HL-60/S4 (cell line): ENCODE data around the gene GTSE1.

ENCODE experiments used
- in situ Hi-C: fragments of 300-500 bp; cut with MboI; formaldehyde crosslinking; loops from 2 replicates; pipeline ENCODE4 v1.14.3; 2022; ENCODE audit warnings: low sequenced_read_pairs

GTSE1 gene

GRCh38 chr22:46326066-46326680 lies 29.5 kb downstream of the GTSE1 start:
- in situ Hi-C loops = no loop called here

DNA sequence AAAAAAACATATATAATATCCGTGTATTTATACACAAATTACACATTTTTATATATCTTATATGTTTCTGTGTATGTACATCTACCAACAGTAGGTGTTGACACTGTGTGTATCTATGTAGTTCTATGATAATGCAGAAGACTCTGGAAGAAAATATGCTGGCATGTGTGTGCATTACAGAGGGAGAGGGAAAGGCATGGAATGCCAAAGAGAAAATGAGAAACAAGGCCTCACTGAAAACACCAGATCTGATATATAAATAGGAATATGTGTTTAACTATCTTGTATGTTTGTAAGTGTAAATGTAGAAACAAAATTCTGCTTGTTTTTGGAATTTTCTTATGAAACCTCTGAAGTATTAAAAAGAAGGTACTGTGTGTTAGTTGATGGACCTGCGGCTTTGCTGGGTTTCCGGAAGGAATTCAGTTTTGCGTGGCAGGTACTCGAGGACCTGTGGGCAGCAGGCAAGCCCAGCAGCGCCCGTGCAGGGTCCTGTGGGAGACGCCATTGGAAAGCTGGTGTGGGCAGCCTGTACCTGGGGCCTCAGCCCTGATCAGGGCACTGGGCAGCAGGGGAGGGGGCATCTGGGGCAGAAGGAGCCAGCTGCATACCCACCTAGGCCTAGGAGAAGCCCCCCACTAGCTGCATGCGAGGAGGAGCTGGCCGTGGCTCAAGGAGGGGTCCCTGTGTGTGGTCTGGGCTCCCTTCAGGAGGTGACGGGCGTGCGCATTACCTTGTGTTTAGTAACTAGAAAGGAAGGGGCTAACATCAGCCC lies 31.2 kb downstream of the GTSE1 start:
- in situ Hi-C loops = no loop called here

GRCh38 chr22:46328797-46329196 lies 32.1 kb downstream of the GTSE1 start:
- in situ Hi-C loops = no loop called here

GRCh38 chr22:46329616-46330015 lies 32.9 kb downstream of the GTSE1 start:
- in situ Hi-C loops = no loop called here

- in situ Hi-C loops = no loop called here
Observed at GRCh38 chr22:46330426-46330825, 33.8 kb downstream of the GTSE1 start.

- in situ Hi-C loops = no loop called here
Observed at GRCh38 chr22:46331496-46331895, 34.8 kb downstream of the GTSE1 start.

- in situ Hi-C loops = no loop called here
Observed at GRCh38 chr22:46335201-46336118, 38.8 kb downstream of the GTSE1 start, which contains the start of gene TRMU. TRMU (plus strand) TSS chr22:46335714; CDS start chr22:46335765, 51 bp downstream.

DNA sequence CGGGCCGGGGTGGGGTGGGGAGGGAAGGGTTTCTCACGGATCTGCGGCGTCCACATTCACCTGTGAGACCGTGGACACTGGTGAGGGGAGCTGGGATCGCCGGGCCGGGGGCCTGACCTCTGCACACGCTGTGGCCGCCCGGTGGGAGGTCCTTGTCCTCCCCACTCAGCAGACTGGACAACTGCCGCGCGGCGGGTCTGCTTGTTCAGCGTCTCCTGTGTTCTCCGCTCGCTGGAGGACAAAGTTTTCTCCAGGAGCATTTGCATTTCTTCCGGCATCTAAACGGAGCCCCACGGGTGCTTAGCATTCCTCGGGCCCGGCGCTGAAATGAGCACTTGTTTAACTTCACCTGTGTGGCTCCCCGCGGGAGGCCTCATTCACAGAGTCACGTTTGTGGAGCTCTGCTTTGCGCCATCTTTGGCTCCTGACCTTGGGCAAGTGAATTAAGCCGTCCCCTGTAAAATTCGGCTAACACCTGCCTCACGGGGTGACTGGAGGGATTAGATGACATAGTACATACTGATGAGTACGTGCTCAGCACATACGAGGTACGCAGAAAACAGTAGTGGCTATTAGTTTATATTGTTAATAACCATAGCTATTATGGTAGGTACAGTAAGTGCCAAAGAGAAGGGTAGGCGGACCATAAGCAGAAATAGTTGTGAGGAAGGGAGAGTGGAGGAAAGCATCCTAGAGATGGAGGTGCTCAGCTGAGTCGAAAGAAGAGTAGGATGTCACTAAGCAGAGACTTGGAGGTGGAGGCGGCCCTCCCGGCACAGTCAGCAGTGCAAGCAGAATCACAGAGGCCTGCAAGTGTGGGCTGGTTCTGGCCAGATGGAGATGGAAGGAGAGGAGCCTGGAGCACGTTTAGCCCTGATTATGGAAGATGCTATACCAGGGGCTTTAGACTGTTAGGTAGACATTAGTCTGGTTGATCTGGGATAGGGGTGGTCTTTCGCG lies 39.7 kb downstream of the GTSE1 start:
- in situ Hi-C loops = no loop called here

DNA sequence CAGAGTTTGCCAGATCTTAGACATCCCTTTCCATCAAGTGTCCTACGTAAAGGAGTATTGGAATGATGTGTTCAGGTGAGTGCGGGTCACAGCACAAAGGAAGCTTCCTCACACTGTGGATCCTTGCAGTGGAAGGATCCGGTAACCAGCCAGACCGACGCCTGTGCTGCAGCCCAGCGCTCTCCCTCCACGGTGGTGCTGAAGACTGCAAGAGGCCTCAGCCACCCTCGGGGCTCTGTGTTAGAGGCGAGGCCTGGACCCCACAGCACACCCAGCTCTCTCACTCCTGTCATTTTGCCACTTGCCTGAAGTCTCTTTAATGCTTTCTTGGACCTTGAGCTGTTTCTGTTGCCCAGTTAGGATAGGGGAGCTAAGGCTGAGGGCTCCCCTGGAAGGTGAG lies 41.2 kb downstream of the GTSE1 start:
- in situ Hi-C loops = no loop called here

- in situ Hi-C loops = no loop called here
Observed at GRCh38 chr22:46338636-46339035, 42.0 kb downstream of the GTSE1 start.

DNA sequence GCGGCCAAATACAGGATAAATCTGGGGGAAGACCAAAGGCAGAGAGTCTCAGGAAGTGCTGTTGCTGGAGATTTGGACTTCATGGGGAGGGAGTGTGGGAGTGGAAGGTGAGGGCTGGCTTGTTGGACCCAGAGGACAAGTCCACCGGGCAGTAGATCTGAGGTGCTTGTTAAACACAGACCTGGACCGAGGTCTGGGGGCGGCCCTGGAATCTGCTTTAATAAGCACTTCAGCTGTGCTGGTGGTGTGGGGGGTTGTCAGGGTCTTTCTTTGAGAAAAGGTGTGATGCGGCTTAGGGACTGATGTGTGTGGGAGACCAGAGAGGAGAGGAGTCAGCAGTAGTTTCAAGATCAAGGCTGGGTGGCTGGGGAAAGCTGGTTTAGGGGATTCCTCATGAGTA lies 43.3 kb downstream of the GTSE1 start:
- in situ Hi-C loops = no loop called here

- in situ Hi-C loops = no loop called here
Observed at GRCh38 chr22:46340676-46341075, 44.0 kb downstream of the GTSE1 start.

- in situ Hi-C loops = no loop called here
Observed at GRCh38 chr22:46346680-46347405, 50.2 kb downstream of the GTSE1 start.

DNA sequence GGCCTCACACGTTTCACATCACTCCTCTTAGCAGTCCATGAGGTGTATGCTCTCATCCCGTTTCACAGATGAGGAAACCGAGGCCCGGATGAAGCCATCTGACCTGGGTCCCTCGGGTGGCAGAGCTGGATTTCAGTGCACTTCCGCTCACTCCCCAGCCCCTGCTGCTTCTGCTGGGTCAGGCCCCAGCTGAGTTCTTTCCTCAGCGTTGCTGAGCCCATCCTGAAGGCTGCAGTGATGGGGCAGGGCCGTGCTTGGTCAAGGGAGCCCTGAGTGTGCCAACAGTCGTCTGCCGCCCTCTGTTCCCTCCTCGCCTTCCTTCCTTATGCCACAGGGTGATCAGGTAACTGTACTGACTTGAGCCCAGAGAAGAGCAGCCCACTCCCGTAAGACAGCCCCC lies 51.0 kb downstream of the GTSE1 start:
- in situ Hi-C loops = no loop called here

DNA sequence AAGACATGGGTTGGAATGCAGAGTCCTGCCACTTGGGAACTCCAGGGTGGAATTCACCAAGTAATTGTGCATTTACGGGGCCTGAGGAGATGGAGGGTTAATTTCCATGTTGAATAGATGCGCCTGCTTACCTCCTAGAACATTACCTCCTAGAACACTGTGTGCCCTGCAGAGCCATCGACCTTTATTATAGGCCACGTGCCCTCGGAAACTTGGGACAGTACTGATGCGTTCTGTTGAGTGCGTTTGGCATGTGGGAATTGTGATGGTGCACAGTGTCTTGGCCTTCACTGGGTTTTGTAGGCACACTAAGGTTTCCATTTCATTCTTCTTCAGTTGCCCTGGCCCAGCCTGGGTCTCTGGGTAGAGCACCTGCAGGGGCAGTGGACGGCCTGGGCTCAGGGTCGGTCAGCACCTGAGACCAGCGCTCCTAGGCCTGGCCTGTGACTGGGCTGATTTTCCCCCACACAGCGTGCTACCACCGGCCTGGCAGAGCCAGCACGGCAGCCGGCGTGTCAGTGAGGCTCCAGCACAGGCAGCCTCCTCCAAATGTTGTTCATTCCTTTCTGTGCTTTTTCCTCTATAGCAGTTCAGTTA lies 51.5 kb downstream of the GTSE1 start:
- in situ Hi-C loops = no loop called here

GRCh38 chr22:46349238-46349637 lies 52.6 kb downstream of the GTSE1 start:
- in situ Hi-C loops = no loop called here

GRCh38 chr22:46349681-46350080 lies 53.0 kb downstream of the GTSE1 start:
- in situ Hi-C loops = no loop called here

- in situ Hi-C loops = no loop called here
Observed at GRCh38 chr22:46350121-46350520, 53.5 kb downstream of the GTSE1 start.

DNA sequence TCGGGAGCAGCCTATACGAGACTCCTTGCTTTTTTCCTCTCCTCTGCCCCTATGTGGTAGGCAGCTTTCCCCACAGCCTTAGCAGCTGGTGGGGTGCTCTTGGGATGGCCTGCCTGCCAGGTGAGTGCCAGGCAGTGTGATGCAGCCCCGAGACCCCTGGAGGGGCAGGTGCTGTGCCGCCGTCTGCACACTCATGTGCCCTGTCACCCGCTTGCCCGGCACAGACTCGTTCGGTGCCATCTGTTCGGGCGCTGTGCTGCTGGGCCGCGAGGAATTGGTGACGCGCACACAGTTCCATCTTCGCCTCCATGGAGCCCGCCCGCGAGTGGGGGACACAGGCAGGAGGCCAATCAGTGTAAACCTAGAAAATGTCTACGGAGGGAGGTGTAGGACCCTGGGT lies 54.0 kb downstream of the GTSE1 start:
- in situ Hi-C loops = no loop called here
